IMR-90 (cell line): ENCODE data around the gene LCA5L. TPM values are rescaled to one million over a fixed set of nuclear protein-coding genes. Genes with fewer than 3 reads are reported as not detected.

Experiments used
- ATAC-seq: fragments of 200-7000 bp; cut with Tn5 transposase; 2 replicates; pipeline ENCODE4 v1.9.1; 2020; ENCODE audit warnings: low read depth, mild to moderate bottlenecking, moderate library complexity
- BruUV-seq: library from RNA; stranded (reverse); fragments of 400-500 nt; replicated peaks from 2 replicates; lab custom pipeline; 2021; lab: Mats Ljungman, UMichigan
- CTCF ChIA-PET: fragments of 300-600 bp; formaldehyde crosslinking; extraction: SDS; loops from one replicate; lab custom pipeline; 2021; ENCODE audit warnings: antibody characterized with exemption; lab: Yijun Ruan, JAX
- POLR2A ChIA-PET: fragments of 300-600 bp; sonication (Branson Sonifier 250); formaldehyde crosslinking; loops from one replicate; lab custom pipeline; 2022; ENCODE audit warnings: antibody characterized with exemption; ENCODE audit not compliant: unreplicated experiment; lab: Charles Lee
- DNase-seq: peaks from one replicate; pipeline ENCODE4 v3.0.0; 2013
- H2AFZ ChIP-seq: replicated peaks from 2 replicates; pipeline ENCODE3; 2013; ENCODE audit warnings: low read length, mild to moderate bottlenecking; ENCODE audit not compliant: poor library complexity
- H2AK5ac ChIP-seq: 2 replicates; pipeline ENCODE4 v1.6.1; 2013; ENCODE audit warnings: low read depth, low read length, inconsistent platforms
- H2AK9ac ChIP-seq: replicated peaks from 2 replicates; pipeline ENCODE3; 2013; ENCODE audit warnings: mild to moderate bottlenecking, low read depth, low read length, moderate library complexity; ENCODE audit not compliant: poor library complexity
- H2BK120ac ChIP-seq: 2 replicates; pipeline ENCODE4 v1.6.1; 2013; ENCODE audit warnings: low read depth, low read length, inconsistent platforms
- H2BK15ac ChIP-seq: 3 replicates; pipeline ENCODE4 v1.6.1; 2013; ENCODE audit warnings: low read depth, low read length, inconsistent platforms
- H2BK20ac ChIP-seq: 2 replicates; pipeline ENCODE4 v1.6.1; 2013; ENCODE audit warnings: low read depth, mild to moderate bottlenecking, inconsistent platforms, low read length, moderate library complexity
- H2BK5ac ChIP-seq: 2 replicates; pipeline ENCODE4 v1.6.1; 2013; ENCODE audit warnings: mild to moderate bottlenecking, low read depth, low read length, inconsistent platforms; ENCODE audit not compliant: poor library complexity, severe bottlenecking
- H3K14ac ChIP-seq: replicated peaks from 2 replicates; pipeline ENCODE4 v1.6.1; 2013; ENCODE audit warnings: low read depth, low read length, inconsistent platforms
- H3K18ac ChIP-seq: 2 replicates; pipeline ENCODE4 v1.6.1; 2013; ENCODE audit warnings: low read depth, low read length, control low read depth
- H3K23ac ChIP-seq: 2 replicates; pipeline ENCODE4 v1.6.1; 2013; ENCODE audit warnings: low read depth, low read length, inconsistent platforms
- H3K27ac ChIP-seq: 2 replicates; pipeline ENCODE4 v1.5.1; 2013; ENCODE audit warnings: mild to moderate bottlenecking, control low read depth, low read length; ENCODE audit not compliant: insufficient read depth
- H3K27me3 ChIP-seq: 2 replicates; pipeline ENCODE4 v1.6.1; 2013; ENCODE audit warnings: low read length; ENCODE audit not compliant: control insufficient read depth, insufficient read depth
- H3K36me3 ChIP-seq: 2 replicates; pipeline ENCODE4 v1.6.1; 2013; ENCODE audit warnings: low read length, mixed read lengths; ENCODE audit not compliant: control insufficient read depth, insufficient read depth
- H3K4ac ChIP-seq: 2 replicates; pipeline ENCODE4 v1.6.1; 2013; ENCODE audit warnings: low read depth, low read length, inconsistent platforms
- H3K4me1 ChIP-seq: 2 replicates; pipeline ENCODE4 v1.6.1; 2013; ENCODE audit warnings: low read length, mixed read lengths; ENCODE audit not compliant: control insufficient read depth, insufficient read depth
- H3K4me2 ChIP-seq: 2 replicates; pipeline ENCODE4 v1.6.1; 2013; ENCODE audit warnings: low read depth, mild to moderate bottlenecking, control low read depth, low read length, moderate library complexity
- H3K4me3 ChIP-seq: 2 replicates; pipeline ENCODE4 v1.5.1; 2013; ENCODE audit warnings: low read depth, mild to moderate bottlenecking, control low read depth, low read length, moderate library complexity; ENCODE audit not compliant: insufficient read depth
- H3K56ac ChIP-seq: 2 replicates; pipeline ENCODE4 v1.6.1; 2013; ENCODE audit warnings: low read length, inconsistent platforms; ENCODE audit not compliant: insufficient read depth; ENCODE audit errors: extremely low read depth
- H3K79me1 ChIP-seq, 2 experiments: 2 replicates each; pipeline ENCODE4 v1.6.1; 2013; ENCODE audit warnings: low read length in 2 of 2, inconsistent platforms in 1 of 2, low read depth in 1 of 2
- H3K9ac ChIP-seq: 2 replicates; pipeline ENCODE4 v1.6.1; 2013; ENCODE audit warnings: low read depth, low read length, control low read depth
- H3K9me1 ChIP-seq: 2 replicates; pipeline ENCODE4 v1.6.1; 2013; ENCODE audit warnings: low read length, inconsistent platforms; ENCODE audit not compliant: insufficient read depth
- H3K9me3 ChIP-seq: 2 replicates; pipeline ENCODE4 v1.6.1; 2013; ENCODE audit warnings: low read length; ENCODE audit not compliant: control insufficient read depth, insufficient read depth
- H4K20me1 ChIP-seq: 2 replicates; pipeline ENCODE4 v1.6.1; 2013; ENCODE audit warnings: low read length, inconsistent platforms; ENCODE audit not compliant: insufficient read depth
- H4K5ac ChIP-seq: 2 replicates; pipeline ENCODE4 v1.6.1; 2013; ENCODE audit warnings: mild to moderate bottlenecking, low read depth, low read length, control low read depth
- H4K8ac ChIP-seq, 2 experiments: 2 replicates each; pipeline ENCODE4 v1.6.1; 2013; ENCODE audit warnings: low read depth in 2 of 2, low read length in 2 of 2, control low read depth in 1 of 2, inconsistent platforms in 1 of 2
- H4K91ac ChIP-seq: 2 replicates; pipeline ENCODE4 v1.6.1; 2013; ENCODE audit warnings: low read depth, low read length, inconsistent platforms; ENCODE audit not compliant: insufficient read depth
- BHLHE40 ChIP-seq: fragments of 150-350 bp; IDR thresholded peaks from 2 replicates; pipeline ENCODE4 v1.6.1; 2016; ENCODE audit warnings: mild to moderate bottlenecking, low read depth, low read length
- CEBPB ChIP-seq: IDR thresholded peaks from 2 replicates; pipeline ENCODE4 v1.6.1; 2012; ENCODE audit warnings: low read depth, low read length, improper control_type of control experiment
- CHD1 ChIP-seq: IDR thresholded peaks from 2 replicates; pipeline ENCODE4 v1.6.1; 2012; ENCODE audit warnings: low read depth, low read length, improper control_type of control experiment
- CTCF ChIP-seq: conservative IDR thresholded peaks from 2 replicates; pipeline ENCODE4 v1.5.1; 2012; ENCODE audit warnings: mild to moderate bottlenecking, low read depth, low read length, improper control_type of control experiment
- ELK1 ChIP-seq: fragments of 150-350 bp; IDR thresholded peaks from 2 replicates; pipeline ENCODE4 v1.6.1; 2016; ENCODE audit warnings: low read depth, mild to moderate bottlenecking, low read length, moderate library complexity, borderline replicate concordance
- FOS ChIP-seq: fragments of 150-350 bp; IDR thresholded peaks from 2 replicates; pipeline ENCODE4 v1.6.1; 2016; ENCODE audit warnings: low read depth, low read length
- MAFK ChIP-seq: IDR thresholded peaks from 2 replicates; pipeline ENCODE4 v1.6.1; 2012; ENCODE audit warnings: low read depth, low read length, improper control_type of control experiment
- MAZ ChIP-seq: IDR thresholded peaks from 2 replicates; pipeline ENCODE4 v1.6.1; 2012; ENCODE audit warnings: low read depth, mild to moderate bottlenecking, low read length, improper control_type of control experiment, moderate library complexity, borderline replicate concordance
- MXI1 ChIP-seq: IDR thresholded peaks from 2 replicates; pipeline ENCODE4 v1.6.1; 2012; ENCODE audit warnings: low read depth, mild to moderate bottlenecking, low read length, moderate library complexity, borderline replicate concordance
- NFE2L2 ChIP-seq: fragments of 150-350 bp; IDR thresholded peaks from 2 replicates; pipeline ENCODE4 v1.6.1; 2016; ENCODE audit warnings: low read depth, mild to moderate bottlenecking, low read length
- POLR2A ChIP-seq: IDR thresholded peaks from 2 replicates; pipeline ENCODE4 v1.6.1; 2012; ENCODE audit warnings: mild to moderate bottlenecking, low read depth, low read length
- RAD21 ChIP-seq: IDR thresholded peaks from 2 replicates; pipeline ENCODE4 v1.6.1; 2012; ENCODE audit warnings: low read length, improper control_type of control experiment
- RCOR1 ChIP-seq: IDR thresholded peaks from 2 replicates; pipeline ENCODE4 v1.6.1; 2012; ENCODE audit warnings: mild to moderate bottlenecking, low read length, improper control_type of control experiment; ENCODE audit not compliant: insufficient replicate concordance
- RFX5 ChIP-seq: IDR thresholded peaks from 2 replicates; pipeline ENCODE4 v1.8.0; 2012; ENCODE audit warnings: low read depth, mild to moderate bottlenecking, low read length, moderate library complexity
- SMC3 ChIP-seq: fragments of 150-350 bp; IDR thresholded peaks from 2 replicates; pipeline ENCODE4 v1.6.1; 2016; ENCODE audit warnings: low read depth, mild to moderate bottlenecking, antibody characterized with exemption, low read length, moderate library complexity
- USF2 ChIP-seq: fragments of 150-350 bp; IDR thresholded peaks from 2 replicates; pipeline ENCODE4 v1.6.1; 2017; ENCODE audit warnings: mild to moderate bottlenecking, antibody characterized with exemption, low read length, low read depth
- WGBS, 2 experiments: methylation state at CpG; one replicate each; pipeline versions ENCODE4 v1.1.5 to v1.1.7; 2013; ENCODE audit warnings: missing lambda C conversion rate in 2 of 2; ENCODE audit not compliant: insufficient read length in 1 of 2; ENCODE audit errors: extremely low coverage in 2 of 2; 5-methylcytosine and 5-hydroxymethylcytosine counted together
- dilution Hi-C: fragments of 300-500 bp; cut with HindIII; formaldehyde crosslinking; loops from one replicate; pipeline ENCODE4 v1.14.3; 2018; ENCODE audit warnings: low sequenced_read_pairs; ENCODE audit not compliant: unreplicated experiment
- in situ Hi-C: fragments of 300-500 bp; cut with MboI; formaldehyde crosslinking; loops from 3 replicates; pipeline ENCODE4 v1.14.3; 2019; ENCODE audit warnings: low sequenced_read_pairs, inconsistent platforms, mixed read lengths
- intact Hi-C: fragments of 100-400 bp; cut with micrococcal nuclease; formaldehyde crosslinking; loops from 2 replicates; pipeline ENCODE4 v1.10.0; 2022
- polyA plus RNA-seq, 3 experiments: library from polyadenylated mRNA; depleted of rRNA; stranded (reverse); fragments of >200 nt; gene quantifications; 2 replicates each; pipeline ENCODE4 v1.2.3, GENCODE V29; 2012; ENCODE audit warnings: low replicate concordance in 1 of 3
- total RNA-seq: library from RNA; depleted of rRNA; stranded (reverse); fragments of >200 nt; gene quantifications from 2 replicates; pipeline ENCODE4 v1.2.3, GENCODE V29; 2012

LCA5L gene
- total and polyA plus RNA-seq, 2 of the 4 experiments (the other 2 are of a cell fraction) = 0.18 to 0.26 TPM

GRCh38 chr21:39461419-39461818 lies 15.8 kb upstream of the LCA5L start:
- H3K4me2 ChIP-seq = no peak overlapping the region
- dilution Hi-C loops (no loop called here), intact Hi-C loops (loop anchor here (5.0 kb wide), 1 partner anchor 1514 kb away; no protein-coding TSS in a partner anchor), in situ Hi-C loops (no loop called here)
- H4K5ac ChIP-seq = no peak overlapping the region
- peak overlapping the region; percentile 42 for H2AK9ac ChIP-seq
- no peaks in the 10 kb centered on the region for H3K9me1 ChIP-seq
- no peaks in the 10 kb centered on the region for H3K4me1 ChIP-seq
- H3K18ac ChIP-seq = no peak overlapping the region
- ATAC-seq = no peak
- no peak overlapping the region for H2BK20ac ChIP-seq
- no CpG with 5 or more reads among the region's 3 CpGs for WGBS, 2 experiments
- no TSS peak for BruUV-seq
- H4K20me1 ChIP-seq = no peaks in the 10 kb centered on the region
- H3K79me1 ChIP-seq = no peaks in the 10 kb centered on the region
- TF ChIP-seq POLR2A (no peak), MAFK (no peak), CTCF (no peak), SMC3 (no peak), CEBPB (no peak), FOS (no peak), MAZ (no peak), NFE2L2 (no peak), MXI1 (no peak), RFX5 (no peak), USF2 (no peak), BHLHE40 (no peak), CHD1 (no peak), RCOR1 (no peak), RAD21 (no peak), ELK1 (no peak)
- no peak overlapping the region for H3K9ac ChIP-seq
- no peak overlapping the region for H2AK5ac ChIP-seq
- CTCF ChIA-PET = no interaction called here
- no peak overlapping the region for H3K4me3 ChIP-seq
- no peaks in the 10 kb centered on the region for H3K9me3 ChIP-seq
- H2BK15ac ChIP-seq = no peak overlapping the region
- H3K56ac ChIP-seq = no peak overlapping the region
- no peak for DNase-seq
- no peak overlapping the region for H2BK120ac ChIP-seq
- no peak overlapping the region for H4K8ac ChIP-seq
- no peak overlapping the region for H3K4ac ChIP-seq
- no peaks in the 10 kb centered on the region for H3K36me3 ChIP-seq
- no peaks in the 10 kb centered on the region for H3K27me3 ChIP-seq
- H3K23ac ChIP-seq = no peak overlapping the region
- H2BK5ac ChIP-seq = no peak overlapping the region
- no peak overlapping the region for H3K14ac ChIP-seq
- H2AFZ ChIP-seq = no peak overlapping the region
- no peak overlapping the region for H3K27ac ChIP-seq
- H4K91ac ChIP-seq = no peak overlapping the region
- POLR2A ChIA-PET = no interaction called here
